Colonic mucosa (tissue), 4 donors: ENCODE results near the gene EEFSEC. TPM values are rescaled to one million over a fixed set of nuclear protein-coding genes. Genes with fewer than 3 reads are reported as not detected.

Experiments
- DNase-seq: peaks from one replicate; pipeline ENCODE4 v3.0.0-alpha.2; 2020
- H3K27ac ChIP-seq: fragments of 200-600 bp; one replicate; pipeline ENCODE4 v1.8.0; 2021
- H3K27me3 ChIP-seq: fragments of 200-600 bp; one replicate; pipeline ENCODE4 v1.8.0; 2021
- H3K36me3 ChIP-seq: fragments of 200-600 bp; one replicate; pipeline ENCODE4 v1.8.0; 2021
- H3K4me1 ChIP-seq: fragments of 200-600 bp; one replicate; pipeline ENCODE4 v1.8.0; 2021; ENCODE audit warnings: mild to moderate bottlenecking
- H3K4me3 ChIP-seq: fragments of 200-600 bp; one replicate; pipeline ENCODE4 v1.8.0; 2021
- H3K9ac ChIP-seq, 2 donors: one replicate each; pipeline ENCODE4 v1.7.0; 2013; ENCODE audit warnings: control low read depth in 2 of 2, low read depth in 2 of 2, low read length in 2 of 2
- H3K9me3 ChIP-seq: fragments of 200-600 bp; one replicate; pipeline ENCODE4 v1.8.0; 2021
- intact Hi-C: fragments of 100-400 bp; cut with DNase I; formaldehyde crosslinking; loops from one replicate; pipeline ENCODE4 v1.14.1; 2022
- total RNA-seq, 2 donors: library from RNA; stranded (reverse); fragmentation: NEBNext Ultra II Directional in 1 of 2; extraction: Animal tissue kit (Norgen Biotek cat#: 25700) in 1 of 2; gene quantifications; one replicate each; pipeline ENCODE4 v1.2.1, GENCODE V29; 2021
- TF ChIP-seq, protein P1 (sequence below): fragments of 200-600 bp; IDR thresholded peaks from one replicate; pipeline ENCODE4 v1.8.0; 2022; ENCODE audit warnings: antibody characterized with exemption, mild to moderate bottlenecking
- donor health status: healthy.
- donor health status: DM: no; HTN: no; CAD: no.
- donor health status: DM: no; HTN: no; CAD: no.

EEFSEC gene
- total RNA-seq, 2 donors from 2014 or later: 8.6 to 16.6 TPM

DNA sequence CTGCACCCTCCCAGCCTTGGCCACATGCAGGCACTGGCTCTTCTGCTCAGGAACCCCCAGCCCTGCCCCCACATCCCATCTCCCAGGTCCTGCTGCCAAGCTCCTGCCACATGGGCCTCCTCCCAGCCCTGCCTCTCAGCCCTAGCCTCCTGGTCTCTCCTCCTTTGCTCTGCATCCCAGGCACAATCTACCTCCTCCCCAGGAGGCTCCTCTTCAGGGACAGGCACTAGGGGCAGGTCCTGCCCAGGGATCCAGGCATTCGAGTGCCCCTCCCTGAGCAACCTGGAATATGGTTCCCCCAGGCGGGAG, 301.0 kb downstream of the EEFSEC start:
- intact Hi-C loops: no loop called here
- H3K27me3 ChIP-seq: no peaks in the 10 kb centered on the region

GRCh38 chr3:128455116-128455515, 301.8 kb downstream of the EEFSEC start:
- Histone ChIP-seq H3K27ac (no peak overlapping the region), H3K4me1 (no peaks in the 10 kb centered on the region), H3K27me3 (no peaks in the 10 kb centered on the region), H3K4me3 (no peak overlapping the region), H3K36me3 (no peaks in the 10 kb centered on the region), H3K9me3 (no peaks in the 10 kb centered on the region), H3K9ac (no peak overlapping the region)
- TF ChIP-seq, protein P1, sequence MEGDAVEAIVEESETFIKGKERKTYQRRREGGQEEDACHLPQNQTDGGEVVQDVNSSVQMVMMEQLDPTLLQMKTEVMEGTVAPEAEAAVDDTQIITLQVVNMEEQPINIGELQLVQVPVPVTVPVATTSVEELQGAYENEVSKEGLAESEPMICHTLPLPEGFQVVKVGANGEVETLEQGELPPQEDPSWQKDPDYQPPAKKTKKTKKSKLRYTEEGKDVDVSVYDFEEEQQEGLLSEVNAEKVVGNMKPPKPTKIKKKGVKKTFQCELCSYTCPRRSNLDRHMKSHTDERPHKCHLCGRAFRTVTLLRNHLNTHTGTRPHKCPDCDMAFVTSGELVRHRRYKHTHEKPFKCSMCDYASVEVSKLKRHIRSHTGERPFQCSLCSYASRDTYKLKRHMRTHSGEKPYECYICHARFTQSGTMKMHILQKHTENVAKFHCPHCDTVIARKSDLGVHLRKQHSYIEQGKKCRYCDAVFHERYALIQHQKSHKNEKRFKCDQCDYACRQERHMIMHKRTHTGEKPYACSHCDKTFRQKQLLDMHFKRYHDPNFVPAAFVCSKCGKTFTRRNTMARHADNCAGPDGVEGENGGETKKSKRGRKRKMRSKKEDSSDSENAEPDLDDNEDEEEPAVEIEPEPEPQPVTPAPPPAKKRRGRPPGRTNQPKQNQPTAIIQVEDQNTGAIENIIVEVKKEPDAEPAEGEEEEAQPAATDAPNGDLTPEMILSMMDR: no peak
- DNase-seq: no peak
- intact Hi-C loops: no loop called here

More for the DNA sequence above, 301.0 kb downstream of the EEFSEC start:
- no peaks in the 10 kb centered on the region for H3K9me3 ChIP-seq
- H3K4me1 ChIP-seq: no peaks in the 10 kb centered on the region
- DNase-seq: no peak
- no peaks in the 10 kb centered on the region for H3K36me3 ChIP-seq
- TF ChIP-seq, protein P1: no peak
- H3K27ac ChIP-seq: no peak overlapping the region
- H3K4me3 ChIP-seq: no peak overlapping the region
- no peak overlapping the region for H3K9ac ChIP-seq

DNA sequence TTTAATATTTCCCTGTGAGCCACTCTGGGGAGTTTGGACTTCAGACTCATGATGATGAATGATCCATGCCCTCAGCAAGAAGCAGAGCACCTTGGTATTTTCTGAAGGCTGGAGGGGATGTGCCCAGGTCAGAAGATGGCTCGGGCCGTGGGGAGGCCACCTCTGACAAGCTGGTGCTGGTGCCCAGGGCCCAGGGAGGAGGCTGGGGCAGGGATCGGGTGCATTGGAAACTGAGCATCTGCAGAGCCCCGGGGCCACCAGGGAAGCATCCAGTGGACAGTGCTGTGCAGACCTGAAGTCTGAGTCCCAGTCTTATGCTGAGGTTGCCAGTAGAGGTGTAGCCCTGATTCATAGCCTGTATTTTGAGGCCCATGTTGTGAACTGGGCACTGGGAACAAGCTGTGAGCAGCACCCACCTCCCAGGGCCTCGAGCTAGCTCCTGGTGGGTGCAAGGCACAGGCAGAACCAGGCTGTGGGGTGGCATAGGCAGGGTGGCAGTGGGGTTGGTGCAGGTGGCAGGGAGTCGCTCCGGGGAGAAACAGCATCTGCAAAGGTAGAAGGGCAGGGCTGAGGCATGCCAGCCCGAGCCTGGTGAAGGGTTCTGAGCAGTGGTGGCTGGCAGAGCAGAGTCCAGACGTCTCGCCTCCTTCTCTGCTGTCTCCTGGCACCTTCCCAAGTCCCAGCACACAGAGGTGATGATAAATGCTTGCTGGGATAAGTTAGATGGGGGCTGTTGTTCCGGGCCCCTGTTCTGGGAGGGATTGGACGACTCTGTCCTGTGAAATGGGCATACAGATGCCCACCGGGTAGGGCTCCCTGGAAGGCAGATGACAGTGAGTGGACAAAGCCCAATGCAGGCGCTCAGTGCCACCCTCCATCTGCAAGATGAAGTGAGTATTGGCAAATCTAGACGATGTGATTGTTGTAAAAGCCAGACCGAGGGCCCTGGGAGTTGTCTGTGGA, 302.8 kb downstream of the EEFSEC start:
- DNase-seq: no peak
- no peaks in the 10 kb centered on the region for H3K27me3 ChIP-seq

DNA sequence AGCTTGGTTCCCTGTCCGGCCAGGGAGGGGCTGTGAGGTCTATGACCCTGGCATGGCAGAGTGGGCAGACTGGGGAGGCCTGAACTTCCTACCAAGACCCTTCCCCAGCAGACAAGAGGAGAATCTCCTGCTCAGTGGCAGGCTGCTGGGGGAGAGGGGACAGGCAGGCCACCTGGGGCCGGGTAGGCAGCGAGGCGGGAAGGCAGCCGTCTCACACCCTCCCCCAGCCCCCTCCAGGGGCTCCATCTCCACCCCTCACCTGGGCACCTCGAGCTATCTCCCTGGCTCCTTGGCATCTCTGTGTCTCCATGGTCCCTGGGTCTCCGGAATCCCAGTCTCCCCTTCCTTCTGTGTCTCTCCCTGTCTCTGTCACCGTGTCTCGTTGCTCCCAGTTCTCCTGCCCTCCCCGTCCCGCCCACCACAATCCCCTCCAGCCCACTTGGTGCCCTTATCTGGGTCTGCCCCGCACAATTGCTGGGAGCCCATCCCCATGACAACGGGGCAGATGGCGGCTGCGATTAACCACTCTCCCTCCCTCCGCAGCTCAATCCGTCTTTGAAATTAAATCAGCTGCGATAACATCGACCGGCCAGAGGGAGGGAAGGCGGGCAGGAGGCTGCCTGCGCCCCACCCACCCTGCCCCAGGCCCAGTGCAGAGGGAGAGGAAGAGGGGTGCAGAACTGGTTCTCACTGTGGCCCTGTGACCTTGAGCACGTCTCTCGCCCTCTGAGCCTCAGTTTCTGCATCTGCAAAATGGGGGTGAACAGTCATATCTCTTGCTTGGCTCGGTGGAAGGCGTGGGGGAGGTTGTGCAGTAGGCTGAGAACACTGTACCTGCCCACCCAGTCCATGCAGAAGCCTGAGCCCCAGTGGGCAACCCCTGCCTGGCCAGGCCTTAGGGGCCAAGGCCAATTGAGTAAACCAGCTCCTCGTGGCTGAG, 303.8 kb downstream of the EEFSEC start:
- no peak for DNase-seq
- TF ChIP-seq, protein P1: no peak
- intact Hi-C loops: no loop called here
- H3K9me3 ChIP-seq: no peaks in the 10 kb centered on the region
- no peak overlapping the region for H3K4me3 ChIP-seq
- no peaks in the 10 kb centered on the region for H3K4me1 ChIP-seq
- no peak overlapping the region for H3K9ac ChIP-seq
- no peak overlapping the region for H3K27ac ChIP-seq
- no peaks in the 10 kb centered on the region for H3K27me3 ChIP-seq
- H3K36me3 ChIP-seq: no peaks in the 10 kb centered on the region

More for the DNA sequence above, 302.8 kb downstream of the EEFSEC start:
- Histone ChIP-seq H3K27ac (no peak overlapping the region), H3K36me3 (no peaks in the 10 kb centered on the region), H3K9ac (no peak overlapping the region), H3K9me3 (no peaks in the 10 kb centered on the region), H3K4me3 (no peak overlapping the region), H3K4me1 (no peaks in the 10 kb centered on the region)
- TF ChIP-seq, protein P1: no peak
- intact Hi-C loops: no loop called here

- H3K9ac ChIP-seq: no peak overlapping the region
- H3K9me3 ChIP-seq: no peaks in the 10 kb centered on the region
- H3K27ac ChIP-seq: no peak overlapping the region
- H3K4me1 ChIP-seq: no peaks in the 10 kb centered on the region
- no peaks in the 10 kb centered on the region for H3K36me3 ChIP-seq
- TF ChIP-seq, protein P1: no peak
- intact Hi-C loops: no loop called here
- no peak for DNase-seq
- H3K4me3 ChIP-seq: no peak overlapping the region
- H3K27me3 ChIP-seq: no peaks in the 10 kb centered on the region
Measured at GRCh38 chr3:128457937-128458336, 304.7 kb downstream of the EEFSEC start.
